GM19372 (cell line): ENCODE results near the gene LRTM2.

ENCODE experiments used
- ATAC-seq: cut with Tn5 transposase; IDR thresholded peaks from one replicate; pipeline ENCODE4 v1.9.1; 2021; ENCODE audit warnings: mild to moderate bottlenecking, low read depth, moderate library complexity; ENCODE audit not compliant: unreplicated experiment

Gene LRTM2

DNA sequence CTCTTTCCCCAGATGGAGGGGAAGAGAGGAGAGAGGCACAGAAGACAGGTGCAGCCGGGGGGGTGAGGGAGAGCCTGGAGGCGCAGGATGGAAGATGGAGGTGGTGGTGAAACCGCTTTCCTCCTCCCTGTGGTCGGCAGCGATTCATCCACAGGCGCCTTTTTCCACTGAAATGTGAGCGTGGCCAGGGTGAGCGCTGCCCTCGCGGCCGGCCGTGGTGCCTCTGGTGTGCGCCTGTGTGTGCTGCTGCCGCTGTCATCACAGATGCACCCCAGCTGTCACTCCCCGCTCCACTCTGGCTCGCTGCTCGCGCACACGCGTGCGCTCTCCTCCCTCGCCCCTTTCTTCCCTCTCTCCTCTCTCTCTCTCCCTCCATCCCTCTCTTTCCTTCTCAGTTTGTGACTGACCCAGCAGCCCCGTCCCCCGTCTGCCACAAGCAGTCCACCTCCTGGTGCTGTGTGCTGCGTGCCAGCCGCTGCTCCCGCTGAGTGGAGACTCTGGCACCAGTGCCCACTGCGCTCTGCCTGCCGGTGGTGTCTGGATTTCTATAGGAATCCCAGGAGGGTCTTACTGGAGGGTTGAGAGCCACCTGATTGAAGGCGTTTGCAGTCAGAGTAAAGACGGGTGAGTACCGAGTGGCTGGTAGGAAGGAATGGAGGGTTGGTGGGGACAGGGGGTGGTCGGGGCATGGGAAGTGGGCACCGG lies at the start of gene LRTM2:
TSS of gene LRTM2 (plus strand) at position 375 of the 705 bp plus-strand sequence. CDS start 7,584 bp downstream, outside the sequence.
- no peak for ATAC-seq

DNA sequence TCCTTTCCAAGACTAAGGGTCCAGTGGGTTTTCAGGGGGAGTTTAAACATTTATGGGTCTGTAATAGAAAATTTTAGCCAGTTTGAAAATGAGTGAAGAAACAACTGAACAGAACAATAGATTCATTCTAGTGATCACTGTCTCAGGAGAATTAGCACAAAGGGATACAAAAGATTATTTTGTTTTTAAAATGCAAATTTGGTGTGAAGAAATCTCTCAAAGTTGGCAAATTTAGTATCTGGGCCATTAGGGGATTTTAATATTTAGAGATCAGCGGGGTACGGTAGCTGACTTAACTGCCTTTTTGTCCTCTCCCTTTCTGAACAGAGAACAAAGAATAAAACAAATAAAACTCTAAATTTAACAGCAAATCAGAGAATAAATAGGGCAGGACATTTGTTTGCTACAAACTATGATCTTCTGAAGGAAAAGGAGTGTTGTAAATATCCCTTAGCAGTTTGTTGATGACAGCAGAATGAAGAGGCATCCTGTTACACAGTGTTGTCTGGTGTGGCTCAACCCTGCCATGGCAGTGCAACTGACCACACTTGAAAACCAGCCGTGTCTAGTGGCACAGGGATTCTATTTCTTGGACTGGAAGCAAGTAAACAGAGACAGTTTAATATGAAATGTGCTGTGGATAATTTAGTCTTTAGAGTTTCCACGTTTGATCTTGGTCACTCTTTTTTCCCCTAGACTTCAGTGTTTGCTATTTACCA lies 46.3 kb upstream of the LRTM2 start:
- no peak for ATAC-seq

DNA sequence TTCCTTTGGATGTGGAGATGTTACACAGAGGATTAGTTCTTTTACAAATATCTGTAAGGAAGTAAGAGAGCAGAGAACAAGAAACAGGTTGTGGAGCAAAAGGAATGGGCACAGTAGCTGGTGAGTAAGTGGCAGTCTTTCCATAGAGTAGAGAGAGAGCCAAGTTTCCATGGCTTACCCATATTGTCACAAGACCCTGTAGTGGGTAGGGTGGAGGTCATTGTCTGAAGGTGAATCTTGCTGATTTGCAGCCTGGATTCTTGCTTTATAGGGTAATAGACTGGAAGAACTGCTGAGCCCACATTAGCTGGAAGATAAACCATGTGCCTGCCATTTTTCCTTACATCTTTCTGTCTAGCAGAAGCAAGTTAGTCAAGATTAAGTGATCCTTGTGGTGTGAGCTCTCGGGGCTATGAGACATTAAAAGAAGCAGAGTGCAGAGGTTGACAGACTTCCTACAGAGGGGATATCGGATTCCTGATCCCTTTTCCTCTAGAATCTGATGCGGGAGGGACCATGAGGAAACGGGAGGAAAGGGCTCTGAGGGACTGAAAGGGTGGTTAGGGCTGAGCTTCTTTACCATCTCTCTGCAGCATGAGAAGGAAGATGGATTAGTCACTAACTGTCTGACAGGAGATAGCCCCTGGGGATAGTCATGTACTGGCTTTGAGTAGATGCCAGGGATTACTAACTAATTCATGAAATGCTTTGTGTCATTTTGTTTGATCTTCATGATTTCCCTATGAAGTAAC lies 44.0 kb upstream of the LRTM2 start:
- no peak for ATAC-seq

DNA sequence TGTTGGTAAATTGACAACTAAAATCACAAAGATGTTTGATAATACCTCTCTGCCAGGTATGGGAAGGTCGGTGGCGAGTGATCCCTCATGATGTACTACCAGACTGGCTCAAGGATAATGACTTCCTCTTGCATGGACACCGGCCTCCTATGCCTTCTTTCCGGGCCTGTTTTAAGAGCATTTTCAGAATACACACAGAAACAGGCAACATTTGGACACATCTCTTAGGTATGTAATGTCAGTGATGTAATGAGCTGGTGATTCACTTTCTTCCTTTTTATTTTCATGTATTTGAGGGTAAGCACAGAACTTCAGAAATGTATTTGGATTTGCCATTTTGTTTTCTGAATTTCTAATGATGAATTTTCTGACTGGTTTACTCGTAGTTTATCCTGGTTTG lies 42.6 kb upstream of the LRTM2 start:
- no peak for ATAC-seq

DNA sequence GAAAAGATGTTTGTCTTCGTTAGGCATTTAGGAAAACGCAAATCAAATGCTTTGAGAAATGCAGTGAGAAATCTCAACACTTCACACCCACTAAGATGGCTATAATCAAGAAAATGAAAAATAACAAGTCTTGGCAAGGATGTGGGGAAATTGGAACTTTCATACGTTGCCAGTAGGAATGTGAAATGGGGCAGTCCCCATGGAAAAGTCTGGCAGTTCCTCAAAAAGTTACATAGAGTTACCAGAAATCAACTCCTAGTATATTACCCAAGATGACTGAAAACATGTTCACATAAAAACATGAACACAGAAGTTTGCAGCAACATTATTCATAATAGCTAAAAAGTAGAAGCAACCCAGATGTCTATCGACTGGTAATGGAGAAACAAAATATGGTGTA lies 41.5 kb upstream of the LRTM2 start:
- no peak for ATAC-seq

DNA sequence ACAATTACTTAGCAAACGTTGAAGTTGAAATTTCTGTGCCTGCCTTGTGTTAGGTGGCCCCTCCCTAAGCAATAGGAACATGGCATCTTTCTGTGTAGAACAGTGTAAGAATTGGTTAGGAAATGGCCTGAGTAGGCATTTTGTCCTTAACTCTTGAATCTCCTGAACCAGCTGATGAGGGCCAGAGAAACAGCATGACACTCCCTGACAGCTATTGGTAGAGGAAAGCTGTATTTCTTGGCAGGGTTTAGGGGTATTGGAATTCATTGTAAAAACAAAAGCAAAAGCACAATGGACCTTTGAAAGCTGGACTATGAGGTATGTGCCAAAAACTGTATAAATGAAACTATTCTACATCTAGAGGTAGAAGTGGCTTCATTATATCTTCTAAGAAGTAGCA lies 40.6 kb upstream of the LRTM2 start:
- no peak for ATAC-seq

DNA sequence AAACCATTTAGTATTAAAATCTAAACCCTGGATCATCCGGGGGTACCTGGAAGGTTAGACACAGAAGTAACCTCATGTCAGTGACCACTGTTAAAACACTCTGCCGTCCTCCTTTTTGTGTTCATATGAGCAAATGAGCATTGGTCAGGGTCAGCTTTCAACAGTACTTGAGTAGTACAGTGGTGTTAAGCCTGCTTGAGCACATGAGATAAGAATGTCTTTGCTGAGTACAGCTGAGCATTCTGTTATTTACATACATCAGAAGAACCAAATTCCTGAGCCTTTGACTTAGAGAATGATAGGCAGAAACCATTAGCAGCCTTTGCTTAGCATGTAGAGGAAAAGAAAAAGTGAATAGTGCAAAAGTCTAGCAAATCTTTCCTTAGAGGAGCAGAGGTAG lies 38.6 kb upstream of the LRTM2 start:
- ATAC-seq: no peak

DNA sequence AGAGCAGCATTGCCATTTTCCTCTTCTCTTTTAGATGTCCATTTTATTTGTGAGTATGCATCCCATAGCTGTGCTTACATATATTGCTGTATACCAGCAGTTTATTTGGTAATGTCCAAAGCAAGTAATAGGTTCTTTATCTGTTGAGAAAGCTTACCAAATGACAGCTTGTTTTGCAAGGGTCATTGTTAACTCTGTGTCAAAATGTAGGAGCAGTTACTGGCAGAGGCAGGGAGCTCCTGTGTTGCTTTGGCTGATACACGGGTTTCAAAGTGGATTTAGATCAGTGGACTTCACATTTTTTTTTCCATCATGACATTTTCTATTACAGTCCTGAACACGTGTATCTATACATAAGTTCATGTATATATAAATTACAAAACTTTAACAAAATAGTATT lies 38.1 kb upstream of the LRTM2 start:
- ATAC-seq: no peak

DNA sequence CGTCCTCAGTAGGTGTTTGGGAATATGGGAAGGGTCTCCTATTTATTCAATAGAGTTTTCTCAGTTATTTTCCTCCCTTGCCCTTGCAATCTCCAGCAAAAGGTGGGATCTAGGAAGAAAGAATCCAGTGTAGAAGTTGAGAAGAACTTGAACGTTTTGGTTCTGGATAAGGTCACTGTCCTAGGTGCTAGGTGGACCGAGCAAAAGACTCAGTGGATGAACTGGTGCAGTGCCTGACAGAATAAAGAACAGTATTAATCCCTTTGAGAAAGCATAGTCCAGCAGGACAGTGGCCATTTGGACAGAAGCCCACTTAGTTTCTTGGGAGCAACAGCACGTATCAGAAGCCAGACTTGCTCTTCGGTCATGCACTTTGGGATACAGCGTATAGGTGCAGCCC lies 32.7 kb upstream of the LRTM2 start:
- ATAC-seq: no peak

DNA sequence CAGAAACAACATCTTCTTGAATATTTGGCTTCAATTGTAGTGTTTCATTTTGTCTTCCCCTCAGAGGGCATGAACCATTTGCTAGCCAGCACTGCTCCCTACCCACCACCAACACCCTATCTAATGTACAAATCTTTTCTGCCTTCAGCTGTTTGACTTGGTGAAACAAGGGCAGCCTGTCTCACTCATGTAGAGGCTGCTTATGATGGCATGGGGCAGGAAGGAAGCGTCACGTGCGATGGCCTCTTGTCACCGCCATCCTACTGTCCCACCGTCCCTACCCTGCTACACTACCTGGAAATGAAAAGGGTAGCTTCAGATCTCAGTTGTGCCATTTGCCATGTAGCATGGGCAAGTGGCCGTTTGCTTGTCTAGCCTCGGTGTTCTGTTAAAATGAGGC lies 29.9 kb upstream of the LRTM2 start:
- no peak for ATAC-seq

DNA sequence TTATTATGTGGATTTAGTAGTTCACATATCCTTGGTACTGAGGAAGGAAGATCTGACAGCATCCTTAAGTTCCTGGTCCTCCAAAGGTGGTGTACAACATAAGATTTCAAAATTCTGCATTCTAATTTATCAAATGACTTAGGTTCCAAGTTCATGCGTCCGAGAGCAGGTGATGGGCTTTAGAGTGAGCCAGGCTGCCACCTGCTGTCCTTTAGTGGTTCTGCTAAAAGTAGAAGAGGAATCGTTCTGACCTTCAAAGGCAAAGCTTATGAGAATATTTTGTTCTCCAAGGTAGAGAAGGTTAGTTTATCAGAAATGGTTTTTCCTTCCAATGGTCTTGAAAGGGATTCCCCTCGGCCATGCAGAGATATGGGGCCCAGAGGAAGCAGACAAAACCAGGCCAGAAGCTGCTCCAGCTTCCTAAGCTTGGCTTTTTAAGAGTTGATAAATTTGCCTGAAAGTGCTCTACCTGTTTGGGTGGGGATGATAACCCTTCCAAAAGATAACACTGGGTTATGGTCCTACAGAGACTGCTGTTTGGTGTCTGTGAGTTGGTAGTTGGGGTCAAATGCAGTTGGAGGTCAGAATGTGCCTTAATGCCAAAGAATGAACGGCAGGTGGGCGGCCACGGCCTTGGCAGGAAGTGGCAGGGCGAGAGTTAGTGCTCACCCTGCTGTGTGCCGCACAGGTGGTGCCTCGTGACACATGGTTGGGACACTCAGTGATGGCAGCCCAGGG lies 29.1 kb upstream of the LRTM2 start:
- no peak for ATAC-seq

DNA sequence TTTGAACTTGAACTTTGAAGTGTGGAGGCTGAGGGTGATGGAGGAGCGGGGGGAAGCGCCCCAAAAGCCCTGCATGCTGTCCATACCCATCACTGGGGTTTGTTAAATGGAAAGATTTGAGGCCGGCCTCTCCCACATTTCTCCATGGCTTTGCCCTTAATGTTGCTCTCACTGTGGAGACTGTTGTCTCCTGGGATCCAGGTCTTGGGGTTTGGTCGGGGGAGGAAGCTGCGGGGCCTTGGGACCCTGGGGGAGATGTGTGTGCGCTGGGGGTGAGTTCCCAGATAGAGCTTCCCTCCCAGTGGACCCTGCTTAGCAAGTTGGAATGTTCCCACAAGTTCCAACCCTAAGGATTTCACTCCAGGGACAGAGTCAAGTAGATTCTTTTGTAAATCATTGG lies 28.0 kb upstream of the LRTM2 start:
- ATAC-seq: no peak

DNA sequence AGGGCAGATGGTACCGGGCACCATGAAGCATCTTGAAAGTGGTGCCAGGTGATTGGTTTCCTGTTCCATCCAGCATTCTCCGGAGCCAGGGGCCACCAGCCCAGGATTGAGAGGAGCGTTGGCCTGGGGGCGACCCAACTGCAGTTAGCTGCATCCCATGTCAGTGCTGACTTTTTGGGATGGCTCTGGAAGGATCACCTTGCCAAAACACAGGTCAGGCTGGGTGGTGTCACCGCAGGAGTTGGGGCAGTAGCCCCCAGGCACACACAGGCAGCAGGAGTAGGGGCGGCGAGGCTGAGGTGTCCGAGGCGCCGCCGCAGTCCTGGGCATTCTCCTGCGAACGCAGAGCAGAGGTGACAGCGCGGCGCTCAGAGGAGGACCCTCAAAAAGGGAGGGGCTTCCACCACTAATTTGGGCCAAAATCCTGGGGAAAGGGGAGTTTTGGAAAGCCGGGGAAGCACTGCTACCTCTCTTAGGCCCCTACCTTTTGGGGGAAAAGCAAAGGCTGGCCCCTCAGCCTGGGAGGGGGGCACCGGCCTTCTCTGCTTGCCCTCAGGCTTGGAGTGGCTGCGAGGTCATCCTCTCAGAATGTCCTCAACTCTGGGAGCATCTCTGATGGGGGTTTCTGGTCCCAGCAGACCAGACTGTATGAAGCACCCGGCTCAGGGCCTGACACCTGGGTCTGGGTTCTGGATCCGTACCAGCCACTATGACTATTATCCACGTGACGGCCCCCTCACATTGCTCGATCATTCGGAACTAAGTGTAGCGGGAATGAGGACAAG lies 26.7 kb upstream of the LRTM2 start:
- ATAC-seq: no peak

DNA sequence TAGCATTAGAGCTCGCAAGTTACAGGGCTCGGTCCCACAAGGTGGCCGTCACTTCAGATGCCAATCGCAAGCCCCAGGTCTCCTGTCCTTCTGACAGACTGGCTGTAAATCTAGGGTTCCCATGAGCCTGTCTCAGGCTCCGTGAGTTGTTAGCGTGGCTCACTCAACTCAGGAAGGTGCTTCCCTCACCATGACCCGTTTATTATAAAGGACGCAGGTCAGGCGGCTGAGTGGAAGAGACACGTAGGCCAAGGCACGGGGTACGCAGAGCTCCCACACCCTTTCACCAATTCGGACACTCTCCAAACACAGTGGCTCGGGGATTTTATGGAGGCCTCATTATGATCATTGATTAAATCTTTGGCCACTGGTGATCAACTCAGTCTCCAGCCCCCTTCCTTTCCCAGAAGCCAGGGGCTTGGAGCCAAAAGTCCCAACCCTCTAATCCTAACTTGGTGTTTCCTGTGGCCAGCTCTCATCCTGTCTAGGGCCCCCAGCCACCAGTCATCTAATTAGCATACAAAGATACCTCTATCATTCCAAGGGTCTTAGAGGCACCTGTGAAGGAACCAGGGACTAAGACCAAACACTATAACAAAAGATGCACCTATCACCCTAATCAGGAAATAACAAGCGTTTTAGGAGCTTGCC lies 25.8 kb upstream of the LRTM2 start:
- no peak for ATAC-seq

DNA sequence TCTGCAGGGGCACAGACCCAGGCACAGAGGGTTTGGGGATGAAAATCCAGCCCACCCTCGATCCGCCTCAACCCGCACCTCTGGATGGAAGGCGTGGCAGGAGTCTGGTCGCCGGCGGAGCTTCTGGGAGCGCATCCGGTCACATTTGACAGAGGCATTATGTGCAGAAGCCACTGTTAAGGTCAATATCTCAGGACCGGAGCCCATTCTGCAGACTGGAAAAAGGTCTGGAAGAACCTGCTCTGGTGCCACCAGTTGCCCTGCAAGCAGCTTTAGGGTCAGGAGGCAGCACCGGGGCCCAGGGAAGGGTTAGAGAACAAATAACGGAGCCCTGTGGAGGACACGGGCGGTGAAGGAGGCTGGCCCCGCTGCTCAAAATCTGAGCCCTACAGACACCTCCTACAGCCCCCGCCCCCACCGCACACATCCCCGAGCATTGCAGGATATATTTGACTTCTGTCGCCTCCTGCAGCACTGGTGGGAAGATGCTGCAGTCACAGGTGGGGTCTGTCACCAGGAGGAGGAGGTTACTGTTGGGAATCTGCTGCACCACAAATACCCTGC lies 25.1 kb upstream of the LRTM2 start:
- no peak for ATAC-seq

DNA sequence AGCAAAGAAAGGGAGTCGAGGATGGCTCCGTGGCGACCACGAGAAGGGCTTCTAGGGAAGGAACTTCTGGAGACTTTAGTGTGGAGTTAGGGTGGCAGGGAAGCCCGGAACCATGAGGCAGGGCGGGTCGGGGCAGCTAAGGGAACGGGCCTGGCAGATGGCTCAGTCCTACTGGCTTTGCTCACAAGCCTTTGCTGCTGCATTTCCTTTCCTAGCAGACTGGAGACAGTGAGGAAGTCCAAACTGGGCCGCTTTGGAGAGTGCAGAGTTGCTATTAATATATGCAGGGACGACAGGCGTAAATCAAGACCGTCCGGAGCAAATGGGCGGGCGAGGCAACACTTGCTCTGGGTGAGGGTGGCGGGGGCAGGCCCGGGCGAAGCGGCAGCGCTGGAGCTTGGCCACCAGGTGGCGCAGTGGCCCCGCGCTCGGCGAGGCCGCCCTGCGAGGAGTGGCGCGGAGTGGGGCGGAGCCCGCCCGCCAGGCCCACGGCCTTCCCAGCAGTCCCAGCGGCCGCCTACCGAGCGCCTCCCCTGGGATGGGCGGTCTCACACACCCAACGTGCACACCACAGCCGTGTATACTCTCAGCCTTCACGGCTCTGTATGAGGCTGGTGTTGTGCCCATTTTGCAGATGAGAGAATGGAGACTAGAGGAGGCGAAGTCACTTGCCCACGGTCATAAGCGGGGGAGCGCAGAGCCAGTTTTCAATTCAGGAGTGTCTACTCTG lies 24.4 kb upstream of the LRTM2 start:
- peak; percentile 94 for ATAC-seq

DNA sequence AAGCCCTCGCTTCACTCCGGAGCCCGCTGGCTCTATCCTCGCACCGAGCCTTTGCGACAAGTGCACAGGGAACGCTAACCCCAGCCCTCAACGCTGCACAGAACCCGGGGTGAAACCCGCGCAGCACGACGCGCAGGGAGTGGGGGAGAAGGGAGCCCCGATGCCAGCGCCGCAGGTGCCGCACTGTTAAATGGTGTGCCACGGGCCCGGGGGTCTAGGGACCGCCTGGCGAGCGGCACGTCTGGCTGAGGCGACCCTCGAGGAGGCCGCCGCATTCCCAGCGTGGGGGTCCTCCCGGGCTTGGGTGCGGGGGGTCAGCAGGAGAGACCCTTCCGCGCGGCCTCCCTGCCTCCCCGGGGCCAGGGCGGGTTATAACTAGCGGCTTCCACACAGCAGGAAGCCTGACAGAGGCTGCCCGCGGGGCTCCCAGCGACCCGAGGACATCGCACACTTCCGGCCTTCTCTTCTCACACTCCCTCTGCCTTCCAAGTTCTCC lies 23.8 kb upstream of the LRTM2 start:
- ATAC-seq: peak; percentile 19
